Measurements from ENCODE around the gene JPH3. TPM values are rescaled to one million over a fixed set of nuclear protein-coding genes. Genes with fewer than 3 reads are reported as not detected.

Gene JPH3
- total RNA-seq, 2 experiments from 2014 or later, result 0.14 to 0.19 TPM

GRCh38 chr16:87619360-87620200 is 17.3 kb downstream of the JPH3 start:
- no peak for ATAC-seq
- intact Hi-C loops (cut with DNase I, micrococcal nuclease), result no loop called here
- peaks cover 9% of the 10 kb centered on the region for H3K27me3 Mint-ChIP-seq
- ChIA-PET CTCF (interaction anchor here (1.4 kb wide), 1 partner anchor 17 kb away, joined by 4 read pairs; no protein-coding TSS in a partner anchor), POLR2A (no interaction called here)
- DNase-seq, result no peak
- no peaks in the 10 kb centered on the region for H3K36me3 Mint-ChIP-seq (ENCODE audit: low read depth)
- no peaks in the 10 kb centered on the region for H3K4me1 Mint-ChIP-seq
- H3K27ac Mint-ChIP-seq, result no peak overlapping the region
- H3K9me3 Mint-ChIP-seq (ENCODE audit: low read depth), result no peaks in the 10 kb centered on the region
- no peak overlapping the region for H3K4me3 Mint-ChIP-seq

GRCh38 chr16:87620201-87620495 is 17.8 kb downstream of the JPH3 start:
- Mint-ChIP-seq H3K4me3 (no peak overlapping the region), H3K27ac (no peak overlapping the region), H3K9me3 (ENCODE audit: low read depth) (no peaks in the 10 kb centered on the region), H3K4me1 (no peaks in the 10 kb centered on the region), H3K36me3 (ENCODE audit: low read depth) (no peaks in the 10 kb centered on the region), H3K27me3 (peaks cover 9% of the 10 kb centered on the region)
- no peak for DNase-seq
- ChIA-PET CTCF (interaction anchor here (1.4 kb wide), 1 partner anchor 16 kb away, joined by 4 read pairs; no protein-coding TSS in a partner anchor), POLR2A (no interaction called here)
- ATAC-seq, result no peak
- intact Hi-C loops (cut with DNase I, micrococcal nuclease), result no loop called here

GRCh38 chr16:87621550-87621829 is 19.2 kb downstream of the JPH3 start:
- ChIA-PET POLR2A (no interaction called here), CTCF (no interaction called here)
- DNase-seq (no peak), ATAC-seq (no peak)
- intact Hi-C loops (cut with DNase I, micrococcal nuclease), result no loop called here
- Mint-ChIP-seq H3K27ac (no peak overlapping the region), H3K9me3 (ENCODE audit: low read depth) (no peaks in the 10 kb centered on the region), H3K4me1 (no peaks in the 10 kb centered on the region), H3K4me3 (no peak overlapping the region), H3K27me3 (peaks cover 7% of the 10 kb centered on the region), H3K36me3 (ENCODE audit: low read depth) (no peaks in the 10 kb centered on the region)

- ChIA-PET CTCF (interaction anchor here (0.6 to 1.4 kb wide), 2 partner anchors 14 to 1445 kb away, joined by 3 to 5 read pairs; no protein-coding TSS in a partner anchor), POLR2A (no interaction called here)
- ATAC-seq (no peak), DNase-seq (no peak)
- H3K4me3 Mint-ChIP-seq, result no peak overlapping the region
- no peaks in the 10 kb centered on the region for H3K4me1 Mint-ChIP-seq
- H3K9me3 Mint-ChIP-seq (ENCODE audit: low read depth), result no peaks in the 10 kb centered on the region
- H3K27ac Mint-ChIP-seq, result no peak overlapping the region
- H3K36me3 Mint-ChIP-seq (ENCODE audit: low read depth), result no peaks in the 10 kb centered on the region
- peaks cover 7% of the 10 kb centered on the region for H3K27me3 Mint-ChIP-seq
- intact Hi-C loops (cut with DNase I, micrococcal nuclease), result no loop called here
These were observed 19.8 kb downstream of the JPH3 start for GRCh38 chr16:87621976-87622713.

- ATAC-seq, result no peak
- H3K36me3 Mint-ChIP-seq (ENCODE audit: low read depth), result no peaks in the 10 kb centered on the region
These were observed 20.5 kb downstream of the JPH3 start for GRCh38 chr16:87622756-87623319.

GRCh38 chr16:87625241-87625797 is 23.0 kb downstream of the JPH3 start:
- Mint-ChIP-seq H3K9me3 (ENCODE audit: low read depth) (no peaks in the 10 kb centered on the region), H3K4me1 (no peaks in the 10 kb centered on the region), H3K4me3 (no peak overlapping the region), H3K27me3 (peaks cover 4% of the 10 kb centered on the region), H3K36me3 (ENCODE audit: low read depth) (no peaks in the 10 kb centered on the region), H3K27ac (no peak overlapping the region)
- ATAC-seq, result no peak
- DNase-seq, result no peak
- ChIA-PET CTCF (interaction anchor here (0.8 kb wide), 1 partner anchor 10 kb away, joined by 4 read pairs; no protein-coding TSS in a partner anchor), POLR2A (no interaction called here)
- intact Hi-C loops (cut with DNase I, micrococcal nuclease), result no loop called here

More at GRCh38 chr16:87622756-87623319, 20.5 kb downstream of the JPH3 start:
- no peaks in the 10 kb centered on the region for H3K9me3 Mint-ChIP-seq (ENCODE audit: low read depth)
- ChIA-PET POLR2A (no interaction called here), CTCF (interaction anchor here (1.4 to 1.5 kb wide), 2 partner anchors 13 to 52 kb away, joined by 3 to 5 read pairs; no protein-coding TSS in a partner anchor)
- no peak for DNase-seq
- intact Hi-C loops (cut with DNase I, micrococcal nuclease), result no loop called here
- no peak overlapping the region for H3K27ac Mint-ChIP-seq
- no peaks in the 10 kb centered on the region for H3K4me1 Mint-ChIP-seq
- H3K4me3 Mint-ChIP-seq, result no peak overlapping the region
- H3K27me3 Mint-ChIP-seq, result peaks cover 3% of the 10 kb centered on the region

GRCh38 chr16:87626401-87626800 is 24.1 kb downstream of the JPH3 start:
- ATAC-seq, result no peak

GRCh38 chr16:87626905-87627304 is 24.6 kb downstream of the JPH3 start:
- H3K27ac Mint-ChIP-seq, result no peak overlapping the region
- H3K9me3 Mint-ChIP-seq (ENCODE audit: low read depth), result peaks cover 12% of the 10 kb centered on the region
- H3K4me1 Mint-ChIP-seq, result no peaks in the 10 kb centered on the region
- intact Hi-C loops (cut with DNase I, micrococcal nuclease), result no loop called here
- H3K27me3 Mint-ChIP-seq, result peaks cover 16% of the 10 kb centered on the region
- ChIA-PET POLR2A (no interaction called here), CTCF (interaction anchor here (0.7 to 1.6 kb wide), 5 partner anchors 10 to 673 kb away, joined by 3 to 6 read pairs (median 3); no protein-coding TSS in a partner anchor)
- DNase-seq, result no peak
- no peak for ATAC-seq
- H3K36me3 Mint-ChIP-seq (ENCODE audit: low read depth), result no peaks in the 10 kb centered on the region
- H3K4me3 Mint-ChIP-seq, result no peak overlapping the region

More at GRCh38 chr16:87626401-87626800, 24.1 kb downstream of the JPH3 start:
- ChIA-PET POLR2A (no interaction called here), CTCF (interaction anchor here (0.7 to 1.6 kb wide), 4 partner anchors 10 to 170 kb away, joined by 3 to 6 read pairs (median 4); no protein-coding TSS in a partner anchor)
- H3K4me1 Mint-ChIP-seq, result no peaks in the 10 kb centered on the region
- DNase-seq, result no peak
- peaks cover 14% of the 10 kb centered on the region for H3K27me3 Mint-ChIP-seq
- intact Hi-C loops (cut with DNase I, micrococcal nuclease), result no loop called here
- H3K36me3 Mint-ChIP-seq (ENCODE audit: low read depth), result no peaks in the 10 kb centered on the region
- no peak overlapping the region for H3K4me3 Mint-ChIP-seq
- H3K9me3 Mint-ChIP-seq (ENCODE audit: low read depth), result peaks cover 10% of the 10 kb centered on the region
- H3K27ac Mint-ChIP-seq, result no peak overlapping the region

GRCh38 chr16:87627542-87628245 is 25.4 kb downstream of the JPH3 start:
- intact Hi-C loops (cut with DNase I, micrococcal nuclease), result no loop called here
- CTCF ChIA-PET, result interaction anchor here (0.7 to 1.6 kb wide), 4 partner anchors 9 to 674 kb away, joined by 3 to 6 read pairs (median 4); no protein-coding TSS in a partner anchor

GRCh38 chr16:87628246-87628923 is 26.1 kb downstream of the JPH3 start:
- intact Hi-C loops (cut with DNase I, micrococcal nuclease), result no loop called here
- Mint-ChIP-seq H3K4me1 (no peaks in the 10 kb centered on the region), H3K9me3 (ENCODE audit: low read depth) (peaks cover 12% of the 10 kb centered on the region), H3K27me3 (peaks cover 20% of the 10 kb centered on the region), H3K27ac (no peak overlapping the region), H3K4me3 (no peak overlapping the region), H3K36me3 (ENCODE audit: low read depth) (no peaks in the 10 kb centered on the region)
- ATAC-seq (no peak), DNase-seq (no peak)
- ChIA-PET CTCF (interaction anchor here (1.0 kb wide), 1 partner anchor 73 kb away, joined by 3 read pairs; no protein-coding TSS in a partner anchor), POLR2A (no interaction called here)

More at GRCh38 chr16:87627542-87628245, 25.4 kb downstream of the JPH3 start:
- Mint-ChIP-seq H3K36me3 (ENCODE audit: low read depth) (no peaks in the 10 kb centered on the region), H3K27ac (no peak overlapping the region), H3K4me3 (no peak overlapping the region), H3K9me3 (ENCODE audit: low read depth) (peaks cover 12% of the 10 kb centered on the region), H3K27me3 (peaks cover 20% of the 10 kb centered on the region), H3K4me1 (no peaks in the 10 kb centered on the region)
- ATAC-seq (no peak), DNase-seq (no peak)
- POLR2A ChIA-PET, result no interaction called here

Data from activated CD4-positive, alpha-beta T cell treated with anti-CD3 and anti-CD28 coated beads for 36 hours (primary cell).